HG03354 (cell line): Measurements from ENCODE around the gene WDR7.

Experiments
- ATAC-seq: cut with Tn5 transposase; IDR thresholded peaks from one replicate; pipeline ENCODE4 v1.9.1; 2021; ENCODE audit warnings: mild to moderate bottlenecking; ENCODE audit not compliant: unreplicated experiment, poor library complexity, severe bottlenecking

WDR7 gene

DNA sequence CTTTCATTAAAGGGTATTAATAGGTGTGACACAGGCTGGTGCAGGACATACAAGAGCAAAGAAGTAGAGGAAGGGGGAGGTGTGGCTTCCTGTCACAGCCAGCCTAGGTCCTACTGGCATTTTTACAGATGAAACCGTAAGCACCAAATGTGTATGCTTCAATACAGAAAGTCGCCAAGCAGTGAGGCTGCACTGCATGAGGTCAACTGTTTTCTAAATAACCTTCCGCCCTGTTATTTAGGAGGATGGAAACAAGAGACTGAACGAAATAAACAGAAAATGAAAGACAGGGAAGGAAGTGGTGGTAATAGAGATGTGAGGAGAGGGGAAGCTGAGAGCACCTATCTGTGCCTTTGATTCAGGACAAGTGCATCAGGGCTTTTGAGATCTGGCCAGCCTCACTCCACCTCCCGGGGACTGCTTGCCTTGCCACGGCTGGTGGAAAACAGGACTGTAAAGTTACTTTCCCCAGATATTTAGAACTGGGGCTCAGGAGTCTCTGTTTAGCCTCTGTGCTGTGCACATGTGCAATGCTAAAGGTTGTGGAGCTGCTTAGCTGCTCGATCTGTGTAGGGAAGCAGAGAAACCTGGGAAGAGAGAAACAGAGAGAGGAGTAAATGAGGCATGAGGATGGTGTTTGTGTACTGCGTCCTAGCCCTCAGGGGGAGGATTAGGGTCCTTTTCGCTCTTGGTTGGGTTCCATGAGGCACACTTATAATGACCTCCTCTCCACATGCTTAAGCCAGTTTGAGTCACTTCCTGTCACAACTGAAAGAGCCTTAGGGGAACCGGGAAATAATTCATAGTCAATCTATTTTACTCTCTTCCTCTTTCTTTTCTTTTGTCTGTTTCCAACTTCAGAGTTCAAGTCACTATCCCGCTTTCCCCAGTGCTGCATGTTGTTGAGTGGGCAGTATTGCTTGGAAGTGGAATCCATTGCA, 433.4 kb downstream of the WDR7 start:
- peak; percentile 84 for ATAC-seq

DNA sequence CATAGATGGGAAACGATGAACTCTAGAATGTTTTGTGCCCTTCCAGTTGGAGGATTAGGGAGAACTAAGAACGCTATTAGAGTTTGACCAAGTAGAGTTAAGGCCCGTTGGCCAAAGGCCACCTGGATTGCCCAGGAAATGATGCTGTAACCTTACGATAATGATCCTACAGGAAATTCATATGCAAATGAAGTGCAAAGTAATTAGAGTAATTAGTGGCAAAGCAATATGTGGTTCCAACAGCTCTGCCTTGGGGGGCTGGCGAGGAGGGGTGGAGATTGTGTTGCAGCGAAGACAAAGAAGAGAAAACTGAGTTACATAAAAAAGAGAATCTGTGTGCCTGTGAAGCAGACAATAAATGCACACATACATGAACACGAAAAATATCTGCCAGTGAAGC, 434.2 kb downstream of the WDR7 start:
- no peak for ATAC-seq

DNA sequence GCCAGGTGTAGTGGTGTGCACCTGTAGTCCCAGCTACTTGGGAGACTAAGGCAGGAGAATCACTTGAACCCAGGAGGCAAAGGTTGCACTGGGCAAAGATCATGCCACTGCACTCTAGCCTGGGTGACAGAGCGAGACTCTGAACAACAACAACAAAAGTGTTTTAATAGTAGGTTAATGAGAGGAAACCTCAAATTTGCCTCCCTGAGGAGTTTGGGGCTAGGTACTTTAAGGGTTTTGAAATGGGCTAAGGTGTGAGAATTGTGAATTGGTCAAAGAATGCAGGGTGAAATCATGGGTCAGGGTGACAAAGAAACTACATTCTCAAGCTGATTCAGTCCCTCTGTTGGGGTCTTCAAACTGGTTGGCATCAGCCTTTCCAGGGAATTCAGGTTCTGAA, 435.0 kb downstream of the WDR7 start:
- ATAC-seq, result no peak
